Nephron progenitor cell (in vitro differentiated cells): ENCODE measurements around the gene DYNLRB1.
A peak's percentile ranks its signal among the peaks of the same experiment; 100 is the strongest.

Experiments
- DNase-seq: peaks from one replicate; pipeline ENCODE4 v3.0.0; 2021
- H3K27ac Mint-ChIP-seq: 2 replicates; pipeline ENCODE4 v1.8.0; 2021; ENCODE audit warnings: mild to moderate bottlenecking, moderate library complexity, mixed read lengths
- H3K27me3 Mint-ChIP-seq: 2 replicates; pipeline ENCODE4 v1.8.0; 2021; ENCODE audit warnings: mild to moderate bottlenecking, low read depth, mixed read lengths; ENCODE audit not compliant: poor library complexity
- H3K36me3 Mint-ChIP-seq: 2 replicates; pipeline ENCODE4 v1.8.0; 2021; ENCODE audit warnings: low read depth, mixed read lengths
- H3K4me1 Mint-ChIP-seq: 2 replicates; pipeline ENCODE4 v1.8.0; 2021; ENCODE audit warnings: mixed read lengths
- H3K4me3 Mint-ChIP-seq: 2 replicates; pipeline ENCODE4 v1.8.0; 2021; ENCODE audit warnings: mild to moderate bottlenecking, moderate library complexity, mixed read lengths
- H3K9me3 Mint-ChIP-seq: 2 replicates; pipeline ENCODE4 v1.8.0; 2021; ENCODE audit warnings: mild to moderate bottlenecking, moderate library complexity, mixed read lengths
- TF ChIP-seq, protein P1 (sequence below): fragments of 200-600 bp; sonication (generic); IDR thresholded peaks from 2 replicates; pipeline ENCODE4 v1.5.0; 2021; ENCODE audit warnings: antibody characterized with exemption

The DYNLRB1 gene

DNA sequence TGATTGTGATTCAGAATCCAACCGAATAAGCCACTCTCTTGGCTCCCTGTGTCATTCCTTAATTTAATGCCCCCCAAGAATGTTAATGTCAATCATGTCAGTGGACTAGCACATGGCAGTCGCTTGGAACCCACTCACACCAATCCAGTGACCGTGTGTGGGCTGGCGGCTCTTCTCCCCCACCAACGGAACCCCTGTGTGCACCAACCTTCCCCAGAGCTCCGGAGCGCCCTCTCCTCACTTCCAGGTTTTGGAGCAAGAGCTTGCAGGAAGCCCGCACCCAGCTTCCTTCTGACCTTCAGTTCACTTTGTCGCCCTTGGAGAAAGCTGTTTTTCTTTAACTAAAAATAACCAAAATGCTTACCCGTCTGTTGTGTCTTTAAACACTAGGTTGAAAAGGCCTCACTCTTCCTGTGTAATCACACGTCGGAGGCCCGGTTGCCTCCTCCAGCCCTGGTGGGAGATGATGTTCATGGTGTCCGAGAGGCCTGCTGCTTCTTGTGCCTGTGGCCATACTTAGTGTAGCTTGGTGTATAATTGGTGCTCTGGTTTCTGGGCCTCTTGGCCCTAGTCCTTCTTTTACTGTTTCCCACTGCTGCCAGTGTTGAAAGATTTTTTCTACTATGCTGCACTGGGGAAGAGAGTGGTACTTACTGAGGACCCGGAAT lies 24.5 kb downstream of the DYNLRB1 start:
- DNase-seq: no peak

DNA sequence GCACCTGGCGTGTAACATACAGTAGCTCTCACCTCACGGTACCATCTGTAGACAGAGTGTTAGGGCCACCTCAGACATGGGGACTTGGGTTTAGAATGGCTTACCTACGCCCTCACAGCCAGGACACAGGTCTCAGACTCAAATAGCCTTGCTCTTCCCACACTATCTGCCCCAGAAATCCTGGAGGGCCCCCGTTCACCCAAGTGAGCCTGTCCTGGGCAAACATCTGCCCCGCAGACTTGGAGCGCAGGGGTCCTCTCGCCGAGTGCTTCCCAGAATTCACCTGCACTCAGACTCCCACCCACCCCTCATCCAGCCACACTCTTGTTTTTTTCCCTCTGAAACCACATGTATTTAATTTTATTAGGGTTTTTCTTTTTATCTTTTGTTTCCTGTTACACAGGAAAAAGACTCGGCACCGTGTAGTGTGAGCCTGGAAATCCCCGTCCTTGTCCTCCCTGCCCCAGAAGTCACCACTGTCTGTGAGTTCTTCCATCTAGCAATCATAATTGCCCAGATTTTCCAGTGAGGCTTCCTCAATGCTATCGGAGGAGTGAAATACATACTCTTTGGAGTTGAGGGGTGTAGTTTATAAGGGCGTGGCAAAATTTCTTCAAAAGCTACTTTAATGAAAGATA lies 25.2 kb downstream of the DYNLRB1 start:
- no peak overlapping the region for H3K27ac Mint-ChIP-seq
- peaks cover 6% of the 10 kb centered on the region for H3K27me3 Mint-ChIP-seq
- no peaks in the 10 kb centered on the region for H3K9me3 Mint-ChIP-seq
- TF ChIP-seq, protein P1, sequence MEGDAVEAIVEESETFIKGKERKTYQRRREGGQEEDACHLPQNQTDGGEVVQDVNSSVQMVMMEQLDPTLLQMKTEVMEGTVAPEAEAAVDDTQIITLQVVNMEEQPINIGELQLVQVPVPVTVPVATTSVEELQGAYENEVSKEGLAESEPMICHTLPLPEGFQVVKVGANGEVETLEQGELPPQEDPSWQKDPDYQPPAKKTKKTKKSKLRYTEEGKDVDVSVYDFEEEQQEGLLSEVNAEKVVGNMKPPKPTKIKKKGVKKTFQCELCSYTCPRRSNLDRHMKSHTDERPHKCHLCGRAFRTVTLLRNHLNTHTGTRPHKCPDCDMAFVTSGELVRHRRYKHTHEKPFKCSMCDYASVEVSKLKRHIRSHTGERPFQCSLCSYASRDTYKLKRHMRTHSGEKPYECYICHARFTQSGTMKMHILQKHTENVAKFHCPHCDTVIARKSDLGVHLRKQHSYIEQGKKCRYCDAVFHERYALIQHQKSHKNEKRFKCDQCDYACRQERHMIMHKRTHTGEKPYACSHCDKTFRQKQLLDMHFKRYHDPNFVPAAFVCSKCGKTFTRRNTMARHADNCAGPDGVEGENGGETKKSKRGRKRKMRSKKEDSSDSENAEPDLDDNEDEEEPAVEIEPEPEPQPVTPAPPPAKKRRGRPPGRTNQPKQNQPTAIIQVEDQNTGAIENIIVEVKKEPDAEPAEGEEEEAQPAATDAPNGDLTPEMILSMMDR: no peak
- H3K4me3 Mint-ChIP-seq: no peak overlapping the region
- H3K4me1 Mint-ChIP-seq: peaks cover 17% of the 10 kb centered on the region
- DNase-seq: no peak
- H3K36me3 Mint-ChIP-seq: peaks cover 33% of the 10 kb centered on the region

More for the DNA sequence above, 24.5 kb downstream of the DYNLRB1 start:
- peaks cover 38% of the 10 kb centered on the region for H3K36me3 Mint-ChIP-seq
- peaks cover 17% of the 10 kb centered on the region for H3K4me1 Mint-ChIP-seq
- H3K27me3 Mint-ChIP-seq: peaks cover 6% of the 10 kb centered on the region
- H3K9me3 Mint-ChIP-seq: no peaks in the 10 kb centered on the region
- TF ChIP-seq, protein P1: no peak
- no peak overlapping the region for H3K4me3 Mint-ChIP-seq
- peak overlapping the region; percentile 17 for H3K27ac Mint-ChIP-seq

DNA sequence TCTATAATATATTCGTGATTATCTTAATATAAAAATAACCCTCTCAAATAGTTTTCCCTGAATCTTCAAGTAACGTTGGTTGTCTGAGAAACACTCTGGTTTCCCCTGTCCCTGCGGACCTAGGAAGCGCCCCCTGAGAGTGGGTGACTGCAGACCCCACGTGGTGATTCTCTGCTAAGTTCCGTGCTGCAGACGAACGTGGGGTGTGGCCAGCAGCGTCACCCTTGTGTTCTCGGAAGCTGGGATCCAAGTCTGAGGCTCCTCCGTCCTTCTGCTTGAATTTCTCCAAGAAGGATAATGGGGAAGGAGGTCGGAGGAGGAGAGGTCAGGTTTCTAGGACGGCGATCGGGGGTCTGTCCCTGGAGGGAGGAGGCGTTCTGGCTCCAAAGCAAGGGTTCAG lies 25.7 kb downstream of the DYNLRB1 start:
- DNase-seq: no peak
- TF ChIP-seq, protein P1: no peak
- H3K4me3 Mint-ChIP-seq: no peak overlapping the region

DNA sequence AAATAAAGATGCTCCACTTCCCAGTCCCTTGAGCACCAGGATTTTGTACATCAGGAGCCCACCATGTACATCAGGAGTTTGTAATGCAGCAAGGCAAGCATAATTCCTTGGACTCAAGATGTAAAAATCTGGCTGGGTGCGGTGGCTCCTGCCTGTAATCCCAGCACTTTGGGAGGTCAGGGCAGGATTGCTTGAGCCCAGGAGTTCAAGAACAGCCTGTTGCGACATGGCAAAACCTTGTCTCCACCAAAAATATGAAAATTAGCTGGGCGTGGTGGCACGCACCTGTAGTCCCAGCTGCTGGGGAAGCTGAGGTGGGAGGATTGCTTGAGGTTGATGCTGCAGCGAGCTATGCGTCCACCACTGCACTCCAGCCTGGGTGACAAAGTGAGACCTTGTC lies 26.2 kb downstream of the DYNLRB1 start:
- TF ChIP-seq, protein P1: no peak
- Mint-ChIP-seq H3K4me3 (no peak overlapping the region), H3K36me3 (peaks cover 26% of the 10 kb centered on the region), H3K27me3 (peaks cover 6% of the 10 kb centered on the region), H3K9me3 (no peaks in the 10 kb centered on the region), H3K4me1 (peaks cover 24% of the 10 kb centered on the region), H3K27ac (no peak overlapping the region)
- DNase-seq: no peak

More for the DNA sequence above, 25.7 kb downstream of the DYNLRB1 start:
- no peak overlapping the region for H3K27ac Mint-ChIP-seq
- H3K27me3 Mint-ChIP-seq: peaks cover 6% of the 10 kb centered on the region
- H3K36me3 Mint-ChIP-seq: peaks cover 31% of the 10 kb centered on the region
- peaks cover 22% of the 10 kb centered on the region for H3K4me1 Mint-ChIP-seq
- no peaks in the 10 kb centered on the region for H3K9me3 Mint-ChIP-seq

DNA sequence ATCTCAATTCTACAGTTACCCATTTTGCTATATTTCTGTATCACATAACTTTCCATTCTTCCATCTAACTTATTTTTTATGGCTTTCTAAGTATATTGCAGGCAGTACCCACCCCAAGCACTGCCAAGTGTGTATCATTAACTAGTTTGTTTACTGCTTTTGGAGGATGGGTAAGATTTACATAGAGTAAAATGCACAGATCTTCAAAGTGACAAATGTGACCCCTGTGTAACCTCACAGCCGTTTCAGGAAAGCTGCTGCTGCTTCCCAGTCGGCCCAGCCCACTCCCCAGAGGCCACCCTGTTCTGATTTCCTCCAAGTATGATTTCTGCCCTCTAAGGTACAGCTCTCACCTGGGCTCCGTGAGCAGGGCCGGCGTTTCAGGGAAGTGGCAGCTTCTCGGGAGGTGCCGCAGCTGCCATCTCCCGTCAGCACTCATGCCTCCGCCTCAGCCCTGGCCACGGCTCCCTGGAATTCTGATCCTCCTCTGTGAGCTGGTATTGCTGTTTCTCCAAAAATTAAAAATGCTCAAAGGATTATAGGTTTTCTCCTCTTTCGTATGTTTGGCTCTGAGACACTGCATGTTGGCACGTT lies 27.3 kb downstream of the DYNLRB1 start:
- TF ChIP-seq, protein P1: no peak
- H3K9me3 Mint-ChIP-seq: no peaks in the 10 kb centered on the region
- H3K27me3 Mint-ChIP-seq: peaks cover 6% of the 10 kb centered on the region
- DNase-seq: no peak
- no peak overlapping the region for H3K4me3 Mint-ChIP-seq
- H3K4me1 Mint-ChIP-seq: peaks cover 24% of the 10 kb centered on the region
- H3K27ac Mint-ChIP-seq: no peak overlapping the region
- H3K36me3 Mint-ChIP-seq: peaks cover 23% of the 10 kb centered on the region
